ENCODE measurements around the gene DPPA3. TPM values are rescaled to one million over a fixed set of nuclear protein-coding genes. Genes with fewer than 3 reads are reported as not detected.

Gene DPPA3
- total and polyA plus RNA-seq, 8 donors, result not detected

DNA sequence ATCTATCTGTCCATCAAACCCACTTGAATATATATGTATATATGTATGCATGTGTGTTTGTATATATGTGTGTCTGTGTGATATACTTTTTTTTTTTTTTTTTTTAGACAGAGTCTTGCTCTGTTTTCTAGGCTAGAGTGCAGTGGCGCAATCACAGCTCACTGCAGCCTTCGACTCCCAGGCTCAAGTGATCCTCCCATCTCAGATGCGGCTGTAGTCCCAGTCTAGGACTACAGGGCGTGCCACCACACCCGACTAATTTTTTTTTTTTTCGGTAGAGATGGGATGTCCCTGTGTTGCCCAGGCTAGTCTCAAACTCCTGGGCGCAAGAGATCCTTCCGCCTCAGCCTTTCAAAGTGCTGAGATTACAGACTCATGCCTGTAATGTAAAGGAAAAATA, 32.5 kb upstream of the DPPA3 start:
- H3K27ac ChIP-seq, result no peak overlapping the region
- H3K9me3 ChIP-seq, result no peaks in the 10 kb centered on the region
- ATAC-seq, result no peak
- WGBS, 2 donors, result 73 to 74% methylated on average over 8 of the region's 8 CpGs
- no peak overlapping the region for H3K4me3 ChIP-seq
- intact Hi-C loops (cut with DNase I), result loop anchor here in 1 of 3 donors (5.0 kb wide), 1 partner anchor 129 kb away; no protein-coding TSS in a partner anchor
- H3K4me1 ChIP-seq, result no peaks in the 10 kb centered on the region
- no peak for DNase-seq
- no peaks in the 10 kb centered on the region for H3K27me3 ChIP-seq
- H3K36me3 ChIP-seq, result no peaks in the 10 kb centered on the region
- FAIRE-seq, result no peak
- TF ChIP-seq, protein P1, sequence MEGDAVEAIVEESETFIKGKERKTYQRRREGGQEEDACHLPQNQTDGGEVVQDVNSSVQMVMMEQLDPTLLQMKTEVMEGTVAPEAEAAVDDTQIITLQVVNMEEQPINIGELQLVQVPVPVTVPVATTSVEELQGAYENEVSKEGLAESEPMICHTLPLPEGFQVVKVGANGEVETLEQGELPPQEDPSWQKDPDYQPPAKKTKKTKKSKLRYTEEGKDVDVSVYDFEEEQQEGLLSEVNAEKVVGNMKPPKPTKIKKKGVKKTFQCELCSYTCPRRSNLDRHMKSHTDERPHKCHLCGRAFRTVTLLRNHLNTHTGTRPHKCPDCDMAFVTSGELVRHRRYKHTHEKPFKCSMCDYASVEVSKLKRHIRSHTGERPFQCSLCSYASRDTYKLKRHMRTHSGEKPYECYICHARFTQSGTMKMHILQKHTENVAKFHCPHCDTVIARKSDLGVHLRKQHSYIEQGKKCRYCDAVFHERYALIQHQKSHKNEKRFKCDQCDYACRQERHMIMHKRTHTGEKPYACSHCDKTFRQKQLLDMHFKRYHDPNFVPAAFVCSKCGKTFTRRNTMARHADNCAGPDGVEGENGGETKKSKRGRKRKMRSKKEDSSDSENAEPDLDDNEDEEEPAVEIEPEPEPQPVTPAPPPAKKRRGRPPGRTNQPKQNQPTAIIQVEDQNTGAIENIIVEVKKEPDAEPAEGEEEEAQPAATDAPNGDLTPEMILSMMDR (IDR thresholded peaks at IDR 0.05), result no peak

DNA sequence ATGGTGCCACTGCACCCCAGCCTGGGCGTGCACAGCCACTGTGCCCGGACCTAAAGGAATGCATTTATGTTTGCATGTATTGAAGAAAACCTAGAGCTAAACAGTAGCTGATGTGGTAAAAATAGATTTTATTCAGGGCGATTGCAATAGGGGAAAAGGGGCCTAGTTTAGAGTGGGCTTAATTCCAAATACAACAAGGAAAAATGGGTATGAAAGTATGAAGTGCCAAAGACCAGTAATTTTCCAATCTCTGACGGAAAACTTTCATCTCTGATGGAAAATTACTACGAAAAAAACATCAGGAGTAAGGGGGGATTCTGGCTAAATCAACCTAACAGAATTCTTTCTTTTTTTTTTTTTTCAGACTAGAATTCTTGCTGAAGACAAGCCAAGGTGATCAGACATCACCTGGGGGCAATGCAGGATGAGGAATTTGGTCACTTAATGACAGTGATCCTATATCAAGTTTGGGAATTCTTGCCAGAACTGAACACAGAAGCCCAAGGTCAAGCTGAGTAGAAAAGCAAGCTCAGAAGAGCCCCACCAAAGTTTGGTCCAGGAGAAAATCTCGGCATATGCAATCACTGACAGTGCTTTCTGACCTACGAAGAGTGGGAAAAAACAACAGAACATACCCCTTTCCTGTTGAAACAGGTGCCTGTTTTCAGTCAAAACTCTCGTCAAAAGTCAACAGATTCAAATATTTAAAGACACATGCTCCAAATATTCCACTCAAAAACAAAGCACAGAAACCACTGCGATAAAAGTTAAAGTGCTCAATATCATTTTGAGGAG, 31.8 kb upstream of the DPPA3 start:
- no peaks in the 10 kb centered on the region for H3K4me1 ChIP-seq
- no peaks in the 10 kb centered on the region for H3K9me3 ChIP-seq
- H3K27ac ChIP-seq, result no peak overlapping the region
- no peaks in the 10 kb centered on the region for H3K36me3 ChIP-seq
- FAIRE-seq, result no peak
- intact Hi-C loops (cut with DNase I), result loop anchor here in 1 of 3 donors (5.0 kb wide), 1 partner anchor 128 kb away; no protein-coding TSS in a partner anchor
- 29 to 31% methylated on average over 9 of the region's 9 CpGs for WGBS, 2 donors
- DNase-seq, result no peak
- no peaks in the 10 kb centered on the region for H3K27me3 ChIP-seq
- ATAC-seq, result no peak
- TF ChIP-seq, protein P1 (IDR thresholded peaks at IDR 0.05), result no peak
- H3K4me3 ChIP-seq, result no peak overlapping the region

DNA sequence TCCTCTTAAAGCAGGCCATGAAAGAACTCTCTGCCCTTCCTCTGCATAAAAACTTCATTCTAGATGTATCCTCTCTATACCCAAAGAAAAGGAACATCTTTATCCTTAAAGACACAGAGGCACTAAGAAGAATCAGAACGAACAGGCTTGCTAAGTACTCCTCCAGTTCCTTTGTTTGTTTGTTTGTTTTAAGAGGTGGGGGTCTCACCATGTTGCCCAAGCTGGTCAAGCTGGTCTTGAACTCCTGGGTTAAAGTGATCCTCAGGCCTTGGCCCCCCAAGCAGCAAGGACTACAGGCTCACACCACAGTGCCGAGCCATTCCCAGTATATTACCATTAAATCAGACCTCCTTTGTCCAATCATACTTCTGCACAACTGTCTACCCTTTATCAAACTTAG, 29.7 kb upstream of the DPPA3 start:
- DNase-seq (no peak), ATAC-seq (no peak), FAIRE-seq (no peak)
- H3K36me3 ChIP-seq, result no peaks in the 10 kb centered on the region
- intact Hi-C loops (cut with DNase I), result no loop called here
- 70 to 76% methylated on average over 2 of the region's 2 CpGs for WGBS, 2 donors
- no peaks in the 10 kb centered on the region for H3K4me1 ChIP-seq
- no peak overlapping the region for H3K27ac ChIP-seq
- H3K9me3 ChIP-seq, result no peaks in the 10 kb centered on the region
- H3K4me3 ChIP-seq, result no peak overlapping the region
- H3K27me3 ChIP-seq, result no peaks in the 10 kb centered on the region
- TF ChIP-seq, protein P1 (IDR thresholded peaks at IDR 0.05), result no peak

DNA sequence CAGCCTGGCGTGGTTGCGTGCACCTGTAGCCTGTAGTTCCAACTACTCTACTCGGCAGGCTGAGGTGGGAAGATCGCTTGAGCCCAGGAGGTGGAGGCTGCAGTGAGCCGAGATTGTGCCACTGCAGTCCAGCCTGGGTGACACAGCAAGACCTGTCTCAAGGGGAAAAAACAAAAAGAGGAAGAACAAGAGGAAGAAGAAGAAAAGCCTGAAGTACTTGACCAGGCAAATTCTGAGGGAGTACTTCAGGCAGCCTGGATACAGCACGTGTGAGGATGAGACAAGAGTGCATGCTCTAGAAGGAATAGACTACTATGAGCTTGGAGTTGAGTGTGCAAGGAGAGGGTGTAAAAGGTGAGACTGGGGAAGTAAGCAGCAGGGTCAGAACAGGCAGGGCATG, 17.4 kb upstream of the DPPA3 start:
- Histone ChIP-seq H3K36me3 (no peaks in the 10 kb centered on the region), H3K9me3 (no peaks in the 10 kb centered on the region), H3K4me3 (no peak overlapping the region), H3K27ac (no peak overlapping the region), H3K4me1 (no peaks in the 10 kb centered on the region), H3K27me3 (no peaks in the 10 kb centered on the region)
- FAIRE-seq, result no peak
- 83 to 90% methylated on average over 6 of the region's 6 CpGs for WGBS, 2 donors
- DNase-seq, result no peak
- intact Hi-C loops (cut with DNase I), result no loop called here
- peak in 1 of 4 donors; percentile 20 for ATAC-seq
- TF ChIP-seq, protein P1 (IDR thresholded peaks at IDR 0.05), result no peak

DNA sequence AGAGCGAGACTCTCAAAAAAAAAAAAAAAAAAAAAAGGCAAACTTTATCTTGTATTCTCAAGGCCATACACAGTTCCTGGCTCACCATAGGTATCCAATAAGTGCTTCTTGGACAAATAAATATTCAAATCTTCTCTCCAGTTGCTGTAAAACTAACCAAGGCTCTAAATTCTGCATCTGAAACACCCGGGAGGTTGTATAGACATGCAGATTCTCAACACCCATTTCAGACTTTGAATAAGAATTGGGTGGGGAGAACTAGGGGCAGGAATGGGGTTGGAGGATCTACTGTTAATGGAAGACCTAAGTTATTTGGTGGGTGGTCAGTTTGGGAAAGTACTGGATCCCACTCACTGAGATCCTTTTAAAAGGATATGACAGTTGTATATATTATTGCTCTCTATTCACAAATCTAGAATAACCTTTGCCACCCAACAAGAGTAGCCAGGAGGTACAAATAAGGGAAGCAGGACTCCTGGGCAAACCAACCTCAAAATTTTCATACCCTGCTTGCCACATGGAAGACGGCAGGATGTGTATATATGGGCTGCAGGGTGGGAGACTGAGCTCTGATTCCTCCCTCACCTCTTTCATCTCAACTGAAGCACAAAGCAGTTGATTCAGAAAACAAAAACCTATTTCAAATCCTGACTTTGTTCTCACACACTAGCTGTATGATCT, 16.5 kb upstream of the DPPA3 start:
- 50 to 59% methylated on average over 3 of the region's 3 CpGs for WGBS, 2 donors
- H3K36me3 ChIP-seq, result no peaks in the 10 kb centered on the region
- FAIRE-seq, result no peak
- no peak for DNase-seq
- no peak overlapping the region for H3K4me3 ChIP-seq
- no peak for ATAC-seq
- TF ChIP-seq, protein P1 (IDR thresholded peaks at IDR 0.05), result no peak
- H3K27ac ChIP-seq, result no peak overlapping the region
- no peaks in the 10 kb centered on the region for H3K9me3 ChIP-seq
- intact Hi-C loops (cut with DNase I), result no loop called here
- H3K4me1 ChIP-seq, result no peaks in the 10 kb centered on the region
- no peaks in the 10 kb centered on the region for H3K27me3 ChIP-seq

All from pancreas (tissue), 10 donors.